ENCODE measurements around the gene SPEF1. TPM values are rescaled to one million over a fixed set of nuclear protein-coding genes. Genes with fewer than 3 reads are reported as not detected.

The SPEF1 gene
- total RNA-seq, 2 experiments from 2014 or later: 0.17 TPM; not detected in 1

- intact Hi-C loops (cut with micrococcal nuclease): no loop called here
Observed at GRCh38 chr20:3730803-3731672, 50.2 kb downstream of the SPEF1 start.

GRCh38 chr20:3729811-3730540 lies 51.3 kb downstream of the SPEF1 start:
- Mint-ChIP-seq H3K4me1 (ENCODE audit: low read depth) (no peaks in the 10 kb centered on the region), H3K9me3 (no peaks in the 10 kb centered on the region), H3K36me3 (no peaks in the 10 kb centered on the region), H3K27me3 (peaks cover 50% of the 10 kb centered on the region), H3K27ac (no peak overlapping the region), H3K4me3 (no peak overlapping the region)
- intact Hi-C loops (cut with micrococcal nuclease): no loop called here
- CTCF ChIA-PET: interaction anchor here (1.1 kb wide), 1 partner anchor 443 kb away, joined by 3 read pairs; no protein-coding TSS in a partner anchor
- POLR2A ChIA-PET: no interaction called here
- DNase-seq: no peak

More at GRCh38 chr20:3730803-3731672, 50.2 kb downstream of the SPEF1 start:
- no peaks in the 10 kb centered on the region for H3K36me3 Mint-ChIP-seq
- no peak overlapping the region for H3K27ac Mint-ChIP-seq
- H3K9me3 Mint-ChIP-seq: no peaks in the 10 kb centered on the region
- H3K27me3 Mint-ChIP-seq: peaks cover 47% of the 10 kb centered on the region
- no peak overlapping the region for H3K4me3 Mint-ChIP-seq
- no peak for DNase-seq
- CTCF ChIA-PET: interaction anchor here (1.1 kb wide), 1 partner anchor 20 kb away, joined by 3 read pairs; no protein-coding TSS in a partner anchor
- POLR2A ChIA-PET: no interaction called here
- no peaks in the 10 kb centered on the region for H3K4me1 Mint-ChIP-seq (ENCODE audit: low read depth)

GRCh38 chr20:3729378-3729777 lies 51.9 kb downstream of the SPEF1 start:
- POLR2A ChIA-PET: no interaction called here
- H3K27me3 Mint-ChIP-seq: peaks cover 53% of the 10 kb centered on the region
- CTCF ChIA-PET: interaction anchor here (1.0 to 1.1 kb wide), 2 partner anchors 18 to 444 kb away, joined by 3 to 6 read pairs; no protein-coding TSS in a partner anchor

GRCh38 chr20:3728876-3729275 lies 52.4 kb downstream of the SPEF1 start:
- ChIA-PET CTCF (interaction anchor here (1.0 to 1.1 kb wide), 3 partner anchors 10 to 444 kb away, joined by 3 to 6 read pairs (median 3); no protein-coding TSS in a partner anchor), POLR2A (no interaction called here)
- Mint-ChIP-seq H3K27ac (no peak overlapping the region), H3K36me3 (no peaks in the 10 kb centered on the region), H3K9me3 (no peaks in the 10 kb centered on the region), H3K4me1 (ENCODE audit: low read depth) (no peaks in the 10 kb centered on the region), H3K27me3 (peaks cover 53% of the 10 kb centered on the region), H3K4me3 (no peak overlapping the region)
- intact Hi-C loops (cut with micrococcal nuclease): no loop called here
- DNase-seq: no peak

More at GRCh38 chr20:3729378-3729777, 51.9 kb downstream of the SPEF1 start:
- H3K27ac Mint-ChIP-seq: no peak overlapping the region
- no peak overlapping the region for H3K4me3 Mint-ChIP-seq
- no peaks in the 10 kb centered on the region for H3K4me1 Mint-ChIP-seq (ENCODE audit: low read depth)
- H3K36me3 Mint-ChIP-seq: no peaks in the 10 kb centered on the region
- no peaks in the 10 kb centered on the region for H3K9me3 Mint-ChIP-seq
- intact Hi-C loops (cut with micrococcal nuclease): no loop called here
- no peak for DNase-seq

- DNase-seq: no peak
- H3K27me3 Mint-ChIP-seq: peaks cover 53% of the 10 kb centered on the region
- intact Hi-C loops (cut with micrococcal nuclease): no loop called here
- H3K36me3 Mint-ChIP-seq: no peaks in the 10 kb centered on the region
- H3K27ac Mint-ChIP-seq: no peak overlapping the region
- no peak overlapping the region for H3K4me3 Mint-ChIP-seq
- H3K9me3 Mint-ChIP-seq: no peaks in the 10 kb centered on the region
- ChIA-PET CTCF (interaction anchor here (0.9 to 1.1 kb wide), 2 partner anchors 9 to 51 kb away, joined by 3 read pairs; no protein-coding TSS in a partner anchor), POLR2A (no interaction called here)
- no peaks in the 10 kb centered on the region for H3K4me1 Mint-ChIP-seq (ENCODE audit: low read depth)
Observed at GRCh38 chr20:3728354-3728753, 52.9 kb downstream of the SPEF1 start.

Other genes starting within 250 kb of the SPEF1 start
- gene GFRA4, start 118.0 kb downstream of the SPEF1 start, total RNA-seq: not detected
- gene ADAM33, start 99.4 kb downstream of the SPEF1 start, total RNA-seq: not detected
- under 1 TPM in 1 of 2 experiments, not detected in 1; 0.07 TPM for gene SIGLEC1, start 68.8 kb downstream of the SPEF1 start, total RNA-seq
- gene HSPA12B, start 48.8 kb downstream of the SPEF1 start, total RNA-seq: not detected
- gene ADISSP, start 13.7 kb downstream of the SPEF1 start, total RNA-seq: 10 to 100 TPM; 50.6 to 51.4 TPM
- gene CENPB, start 5.3 kb upstream of the SPEF1 start, total RNA-seq: 10 to 100 TPM; 50.1 to 51.9 TPM
- gene CDC25B, start 14.9 kb upstream of the SPEF1 start, total RNA-seq: 100 to 1,000 TPM; 120 to 128 TPM
- gene AP5S1, start 39.1 kb upstream of the SPEF1 start, total RNA-seq: 1 to 10 TPM; 9.1 to 10.0 TPM
- gene MAVS, start 65.4 kb upstream of the SPEF1 start, total RNA-seq: 10 to 100 TPM; 22.2 to 24.2 TPM
- gene PANK2, start 107.9 kb upstream of the SPEF1 start, total RNA-seq: 10 to 100 TPM; 49.3 to 52.5 TPM
- 10 to 100 TPM in 1 of 2 experiments, 1 to 10 TPM in 1; 9.9 to 11.6 TPM for gene RNF24, start 234.1 kb upstream of the SPEF1 start, total RNA-seq

Data from activated CD4-positive, alpha-beta memory T cell treated with anti-CD3 and anti-CD28 coated beads for 36 hours (primary cell).